ENCODE data around the gene NRL. TPM values are rescaled to one million over a fixed set of nuclear protein-coding genes. Genes with fewer than 3 reads are reported as not detected.

The NRL gene
- total RNA-seq, 1 donor from 2014 or later: 0.48 TPM

- Histone ChIP-seq H3K9me3 (ENCODE audit: insufficient read depth, low read depth, low read length) (no peaks in the 10 kb centered on the region), H4K20me1 (ENCODE audit: insufficient read depth, low read length) (peaks cover 25% of the 10 kb centered on the region), H3K4me2 (ENCODE audit: low read length) (peak overlapping the region; percentile 96), H2AFZ (ENCODE audit: low read depth, low read length) (no peak overlapping the region), H3K4me1 (ENCODE audit: insufficient read depth, low read length) (peaks cover 31% of the 10 kb centered on the region), H3K27ac (ENCODE audit: low read depth, low read length) (no peak overlapping the region), H3K27me3 (ENCODE audit: insufficient read depth, low read length) (no peaks in the 10 kb centered on the region), H3K79me2 (ENCODE audit: insufficient read depth, low read length) (peaks cover 59% of the 10 kb centered on the region), H3K4me3 (ENCODE audit: insufficient read depth, low read depth, low read length) (peak overlapping the region; percentile 93), H3K36me3 (ENCODE audit: insufficient read depth, low read length) (peaks cover 17% of the 10 kb centered on the region), H3K9ac (ENCODE audit: low read length) (peak overlapping the region; percentile 87)
- peak overlapping the region; percentile 88 for H3K27ac Mint-ChIP-seq (ENCODE audit: unreplicated experiment)
- TF ChIP-seq EZH2 (IDR thresholded peaks at IDR 0.05; ENCODE audit: insufficient read depth, low read length) (no peak), CTCF (IDR thresholded peaks at IDR 0.05; ENCODE audit: insufficient read depth, low read depth, low read length) (no peak)
- DNase-seq (ENCODE audit: low read depth): no peak
- no peak for FAIRE-seq
- no peaks in the 10 kb centered on the region for H3K27me3 Mint-ChIP-seq (ENCODE audit: low read depth, unreplicated experiment)
- H3K36me3 Mint-ChIP-seq (ENCODE audit: low read depth, unreplicated experiment): no peaks in the 10 kb centered on the region
- peaks cover 30% of the 10 kb centered on the region for H3K4me1 Mint-ChIP-seq (ENCODE audit: low read depth, unreplicated experiment)
- no peaks in the 10 kb centered on the region for H3K9me3 Mint-ChIP-seq (ENCODE audit: unreplicated experiment)
- H3K4me3 Mint-ChIP-seq (ENCODE audit: unreplicated experiment): peak overlapping the region; percentile 96
These were observed 30.5 kb upstream of the NRL start for GRCh38 chr14:24145219-24145618.

GRCh38 chr14:24144451-24144850, 29.7 kb upstream of the NRL start:
- H3K9me3 ChIP-seq (ENCODE audit: insufficient read depth, low read depth, low read length): no peaks in the 10 kb centered on the region
- H3K4me1 ChIP-seq (ENCODE audit: insufficient read depth, low read length): peaks cover 31% of the 10 kb centered on the region
- H3K4me3 Mint-ChIP-seq (ENCODE audit: unreplicated experiment): peak overlapping the region; percentile 75
- peaks cover 59% of the 10 kb centered on the region for H3K79me2 ChIP-seq (ENCODE audit: insufficient read depth, low read length)
- H3K36me3 ChIP-seq (ENCODE audit: insufficient read depth, low read length): peaks cover 9% of the 10 kb centered on the region
- no peak overlapping the region for H2AFZ ChIP-seq (ENCODE audit: low read depth, low read length)
- H3K27ac Mint-ChIP-seq (ENCODE audit: unreplicated experiment): no peak overlapping the region
- no peak overlapping the region for H3K4me2 ChIP-seq (ENCODE audit: low read length)
- DNase-seq (ENCODE audit: low read depth): no peak
- no peak overlapping the region for H3K4me3 ChIP-seq (ENCODE audit: insufficient read depth, low read depth, low read length)
- no peaks in the 10 kb centered on the region for H3K27me3 ChIP-seq (ENCODE audit: insufficient read depth, low read length)
- TF ChIP-seq CTCF (IDR thresholded peaks at IDR 0.05; ENCODE audit: insufficient read depth, low read depth, low read length) (no peak), EZH2 (IDR thresholded peaks at IDR 0.05; ENCODE audit: insufficient read depth, low read length) (no peak)
- H3K36me3 Mint-ChIP-seq (ENCODE audit: low read depth, unreplicated experiment): peaks cover 2% of the 10 kb centered on the region
- no peaks in the 10 kb centered on the region for H3K9me3 Mint-ChIP-seq (ENCODE audit: unreplicated experiment)
- no peak overlapping the region for H3K9ac ChIP-seq (ENCODE audit: low read length)
- no peaks in the 10 kb centered on the region for H3K27me3 Mint-ChIP-seq (ENCODE audit: low read depth, unreplicated experiment)
- peaks cover 35% of the 10 kb centered on the region for H3K4me1 Mint-ChIP-seq (ENCODE audit: low read depth, unreplicated experiment)
- FAIRE-seq: no peak
- H4K20me1 ChIP-seq (ENCODE audit: insufficient read depth, low read length): peaks cover 21% of the 10 kb centered on the region
- H3K27ac ChIP-seq (ENCODE audit: low read depth, low read length): no peak overlapping the region

- peaks cover 57% of the 10 kb centered on the region for H3K79me2 ChIP-seq (ENCODE audit: insufficient read depth, low read length)
- peaks cover 9% of the 10 kb centered on the region for H3K36me3 ChIP-seq (ENCODE audit: insufficient read depth, low read length)
- no peak overlapping the region for H3K4me3 ChIP-seq (ENCODE audit: insufficient read depth, low read depth, low read length)
- FAIRE-seq (no peak), DNase-seq (ENCODE audit: low read depth) (no peak)
- H3K9me3 ChIP-seq (ENCODE audit: insufficient read depth, low read depth, low read length): no peaks in the 10 kb centered on the region
- TF ChIP-seq CTCF (IDR thresholded peaks at IDR 0.05; ENCODE audit: insufficient read depth, low read depth, low read length): no peak
- no peak for TF ChIP-seq EZH2 (IDR thresholded peaks at IDR 0.05; ENCODE audit: insufficient read depth, low read length)
- H3K4me1 Mint-ChIP-seq (ENCODE audit: low read depth, unreplicated experiment): peaks cover 35% of the 10 kb centered on the region
- H3K27ac Mint-ChIP-seq (ENCODE audit: unreplicated experiment): peak overlapping the region; percentile 86
- H3K27me3 ChIP-seq (ENCODE audit: insufficient read depth, low read length): no peaks in the 10 kb centered on the region
- H3K36me3 Mint-ChIP-seq (ENCODE audit: low read depth, unreplicated experiment): peaks cover 8% of the 10 kb centered on the region
- H3K4me1 ChIP-seq (ENCODE audit: insufficient read depth, low read length): peaks cover 30% of the 10 kb centered on the region
- peak overlapping the region; percentile 0 for H3K4me2 ChIP-seq (ENCODE audit: low read length)
- H3K27me3 Mint-ChIP-seq (ENCODE audit: low read depth, unreplicated experiment): no peaks in the 10 kb centered on the region
- H4K20me1 ChIP-seq (ENCODE audit: insufficient read depth, low read length): peaks cover 22% of the 10 kb centered on the region
- H2AFZ ChIP-seq (ENCODE audit: low read depth, low read length): no peak overlapping the region
- no peaks in the 10 kb centered on the region for H3K9me3 Mint-ChIP-seq (ENCODE audit: unreplicated experiment)
- H3K27ac ChIP-seq (ENCODE audit: low read depth, low read length): peak overlapping the region; percentile 43
- no peak overlapping the region for H3K9ac ChIP-seq (ENCODE audit: low read length)
- H3K4me3 Mint-ChIP-seq (ENCODE audit: unreplicated experiment): peak overlapping the region; percentile 50
These were observed 28.8 kb upstream of the NRL start for GRCh38 chr14:24143511-24143910.
